Astrocyte (in vitro differentiated cells and primary cell): Measurements from ENCODE around the gene NUP214.
"Not testable (repeated sequence)": the region's sequence is repeated elsewhere in the genome, so short reads cannot be mapped to it uniquely, and the experiment has no call there.

ENCODE experiments used
- EZH2 ChIP-seq: IDR thresholded peaks from 2 replicates; pipeline ENCODE4 v1.6.1; 2012; ENCODE audit warnings: mild to moderate bottlenecking, low read length, inconsistent platforms; ENCODE audit not compliant: insufficient read depth
- TF ChIP-seq, protein P1 (sequence below): IDR thresholded peaks from 2 replicates; pipeline ENCODE4 v1.5.1; 2011; ENCODE audit warnings: low read depth, mild to moderate bottlenecking, inconsistent platforms, low read length, moderate library complexity; ENCODE audit not compliant: insufficient read depth

DNA sequence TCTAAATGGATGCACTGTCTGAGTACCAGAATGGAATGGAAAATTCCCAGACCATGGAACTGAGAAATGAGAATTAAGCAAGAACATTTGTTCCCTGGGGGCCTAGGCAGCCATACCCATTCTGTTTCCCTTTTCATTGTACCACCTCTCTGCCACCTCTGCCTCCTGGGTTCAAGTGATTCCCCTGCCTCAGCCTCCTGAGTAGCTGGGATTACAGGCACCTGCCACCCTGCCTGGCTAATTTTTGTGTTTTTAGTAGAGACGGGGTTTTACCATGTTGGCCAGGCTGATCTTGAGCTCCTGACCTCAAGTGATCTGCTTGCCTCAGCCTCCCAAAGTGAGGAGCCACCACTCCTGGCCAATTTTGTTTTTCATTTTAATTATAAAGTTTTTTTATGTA is 33.3 kb downstream of the NUP214 start:
- TF ChIP-seq, protein P1, sequence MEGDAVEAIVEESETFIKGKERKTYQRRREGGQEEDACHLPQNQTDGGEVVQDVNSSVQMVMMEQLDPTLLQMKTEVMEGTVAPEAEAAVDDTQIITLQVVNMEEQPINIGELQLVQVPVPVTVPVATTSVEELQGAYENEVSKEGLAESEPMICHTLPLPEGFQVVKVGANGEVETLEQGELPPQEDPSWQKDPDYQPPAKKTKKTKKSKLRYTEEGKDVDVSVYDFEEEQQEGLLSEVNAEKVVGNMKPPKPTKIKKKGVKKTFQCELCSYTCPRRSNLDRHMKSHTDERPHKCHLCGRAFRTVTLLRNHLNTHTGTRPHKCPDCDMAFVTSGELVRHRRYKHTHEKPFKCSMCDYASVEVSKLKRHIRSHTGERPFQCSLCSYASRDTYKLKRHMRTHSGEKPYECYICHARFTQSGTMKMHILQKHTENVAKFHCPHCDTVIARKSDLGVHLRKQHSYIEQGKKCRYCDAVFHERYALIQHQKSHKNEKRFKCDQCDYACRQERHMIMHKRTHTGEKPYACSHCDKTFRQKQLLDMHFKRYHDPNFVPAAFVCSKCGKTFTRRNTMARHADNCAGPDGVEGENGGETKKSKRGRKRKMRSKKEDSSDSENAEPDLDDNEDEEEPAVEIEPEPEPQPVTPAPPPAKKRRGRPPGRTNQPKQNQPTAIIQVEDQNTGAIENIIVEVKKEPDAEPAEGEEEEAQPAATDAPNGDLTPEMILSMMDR, result not testable (repeated sequence)
- TF ChIP-seq EZH2, result not testable (repeated sequence)
